H9 (cell line): ENCODE data around the gene CRACDL. TPM values are rescaled to one million over a fixed set of nuclear protein-coding genes. Genes with fewer than 3 reads are reported as not detected.

ENCODE experiments used
- DNase-seq: peaks from one replicate; pipeline ENCODE4 v3.0.0-alpha.2; 2017
- H2AFZ ChIP-seq: one replicate; pipeline ENCODE4 v1.6.1; 2013; ENCODE audit warnings: mild to moderate bottlenecking, low read length, control low read depth, moderate library complexity
- H2AK5ac ChIP-seq: 2 replicates; pipeline ENCODE4 v1.6.1; 2013; ENCODE audit warnings: low read length, control low read depth, mixed read lengths; ENCODE audit not compliant: insufficient read length
- H2BK120ac ChIP-seq: one replicate; pipeline ENCODE4 v1.6.1; 2013; ENCODE audit warnings: low read depth, mild to moderate bottlenecking, low read length, control low read depth, inconsistent platforms; ENCODE audit not compliant: poor library complexity, severe bottlenecking
- H2BK12ac ChIP-seq: 2 replicates; pipeline ENCODE4 v1.6.1; 2013; ENCODE audit warnings: low read length, control low read depth, mixed read lengths, low read depth; ENCODE audit not compliant: insufficient read length
- H2BK15ac ChIP-seq: 2 replicates; pipeline ENCODE4 v1.6.1; 2013; ENCODE audit warnings: low read depth, low read length, control low read depth
- H2BK20ac ChIP-seq: one replicate; pipeline ENCODE4 v1.6.1; 2013; ENCODE audit warnings: low read depth, mild to moderate bottlenecking, low read length, control low read depth, inconsistent platforms; ENCODE audit not compliant: poor library complexity, severe bottlenecking
- H2BK5ac ChIP-seq: 2 replicates; pipeline ENCODE4 v1.6.1; 2013; ENCODE audit warnings: low read length, control low read depth, mixed read lengths; ENCODE audit not compliant: insufficient read length
- H3K14ac ChIP-seq: 2 replicates; pipeline ENCODE4 v1.6.1; 2013; ENCODE audit warnings: low read length, control low read depth; ENCODE audit not compliant: insufficient read depth
- H3K18ac ChIP-seq: 2 replicates; pipeline ENCODE4 v1.6.1; 2013; ENCODE audit warnings: low read depth, mild to moderate bottlenecking, mixed read lengths, low read length, control low read depth; ENCODE audit not compliant: insufficient read length
- H3K23ac ChIP-seq: 2 replicates; pipeline ENCODE4 v1.6.1; 2013; ENCODE audit warnings: low read length, control low read depth, mixed read lengths, low read depth; ENCODE audit not compliant: insufficient read length
- H3K23me2 ChIP-seq: 2 replicates; pipeline ENCODE4 v1.6.1; 2013; ENCODE audit warnings: low read depth, mild to moderate bottlenecking, mixed read lengths, low read length, control low read depth; ENCODE audit not compliant: insufficient read length, poor library complexity, severe bottlenecking
- H3K27ac ChIP-seq: 2 replicates; pipeline ENCODE4 v1.5.1; 2013; ENCODE audit warnings: low read length, control low read depth, mixed read lengths, low read depth; ENCODE audit not compliant: insufficient read length
- H3K27me3 ChIP-seq: 2 replicates; pipeline ENCODE4 v1.6.1; 2013; ENCODE audit warnings: low read length, control low read depth, inconsistent platforms; ENCODE audit not compliant: insufficient read depth
- H3K4ac ChIP-seq: 2 replicates; pipeline ENCODE4 v1.6.1; 2013; ENCODE audit warnings: low read depth, mild to moderate bottlenecking, control low read depth, inconsistent platforms, low read length, moderate library complexity
- H3K4me1 ChIP-seq: 2 replicates; pipeline ENCODE4 v1.6.1; 2013; ENCODE audit warnings: low read length, control low read depth, inconsistent platforms; ENCODE audit not compliant: insufficient read depth
- H3K4me2 ChIP-seq: 2 replicates; pipeline ENCODE4 v1.6.1; 2013; ENCODE audit warnings: low read length, control low read depth, mixed read lengths; ENCODE audit not compliant: insufficient read length, insufficient read depth
- H3K56ac ChIP-seq: 2 replicates; pipeline ENCODE4 v1.6.1; 2013; ENCODE audit warnings: low read depth, mild to moderate bottlenecking, mixed read lengths, low read length, control low read depth; ENCODE audit not compliant: insufficient read length
- H3K79me1 ChIP-seq: 2 replicates; pipeline ENCODE4 v1.6.1; 2013; ENCODE audit warnings: low read depth, mild to moderate bottlenecking, moderate library complexity, low read length, control low read depth, inconsistent platforms; ENCODE audit not compliant: insufficient read depth, poor library complexity, severe bottlenecking
- H3K79me2 ChIP-seq: 2 replicates; pipeline ENCODE4 v1.6.1; 2013; ENCODE audit warnings: low read length, control low read depth, inconsistent platforms; ENCODE audit not compliant: insufficient read depth
- H3K9ac ChIP-seq: 2 replicates; pipeline ENCODE4 v1.6.1; 2013; ENCODE audit warnings: low read length, control low read depth, mixed read lengths; ENCODE audit not compliant: insufficient read length; ENCODE audit errors: extremely low read depth
- H3K9me3 ChIP-seq: one replicate; pipeline ENCODE4 v1.6.1; 2013; ENCODE audit warnings: low read depth, low read length, inconsistent platforms; ENCODE audit not compliant: control insufficient read depth
- H3T11ph ChIP-seq: one replicate; pipeline ENCODE4 v1.6.1; 2013; ENCODE audit warnings: mild to moderate bottlenecking, low read length, control low read depth, inconsistent platforms
- H4K20me1 ChIP-seq: one replicate; pipeline ENCODE4 v1.6.1; 2013; ENCODE audit not compliant: control insufficient read depth, insufficient read length, insufficient read depth
- H4K5ac ChIP-seq: 2 replicates; pipeline ENCODE4 v1.6.1; 2013; ENCODE audit warnings: low read depth, mild to moderate bottlenecking, mixed read lengths, low read length, control low read depth; ENCODE audit not compliant: insufficient read length
- H4K8ac ChIP-seq: replicated peaks from 2 replicates; pipeline ENCODE4 v1.6.1; 2013; ENCODE audit warnings: low read length, control low read depth, mixed read lengths, low read depth; ENCODE audit not compliant: insufficient read length
- H4K91ac ChIP-seq: 2 replicates; pipeline ENCODE4 v1.6.1; 2013; ENCODE audit warnings: low read depth, mild to moderate bottlenecking, moderate library complexity, mixed read lengths, low read length, control low read depth; ENCODE audit not compliant: insufficient read length
- H3K27ac Mint-ChIP-seq, 3 experiments: 2 replicates in 2 of 3; 3 replicates in 1 of 3; pipeline ENCODE4 v1.8.0; 2020 to 2021; ENCODE audit warnings: mixed read lengths in 3 of 3, mild to moderate bottlenecking in 1 of 3, moderate library complexity in 1 of 3
- H3K27me3 Mint-ChIP-seq: 2 replicates; pipeline ENCODE4 v1.8.0; 2021; ENCODE audit warnings: low read depth, mild to moderate bottlenecking, moderate library complexity, mixed read lengths
- H3K36me3 Mint-ChIP-seq, 3 experiments: 2 replicates in 2 of 3; 3 replicates in 1 of 3; pipeline ENCODE4 v1.8.0; 2020 to 2021; ENCODE audit warnings: low read depth in 3 of 3, mixed read lengths in 3 of 3; ENCODE audit not compliant: insufficient read depth in 1 of 3
- H3K4me1 Mint-ChIP-seq, 2 experiments: 2 replicates each; pipeline ENCODE4 v1.8.0; 2020; ENCODE audit warnings: mixed read lengths in 2 of 2
- H3K4me3 Mint-ChIP-seq, 2 experiments: 2 replicates in 1 of 2; 3 replicates in 1 of 2; pipeline ENCODE4 v1.8.0; 2020 to 2021; ENCODE audit warnings: mild to moderate bottlenecking in 2 of 2, mixed read lengths in 2 of 2, moderate library complexity in 1 of 2
- H3K9me3 Mint-ChIP-seq, 2 experiments: 2 replicates in 1 of 2; 3 replicates in 1 of 2; pipeline ENCODE4 v1.8.0; 2020; ENCODE audit warnings: mild to moderate bottlenecking in 2 of 2, mixed read lengths in 2 of 2, moderate library complexity in 1 of 2
- WGBS: extraction: QIAGEN DNeasy Blood & Tissue Kit; methylation state at CpG from one replicate; pipeline ENCODE4 v1.1.7; 2013; ENCODE audit warnings: missing lambda C conversion rate, low lambda C conversion rate, mixed read lengths; ENCODE audit not compliant: insufficient read length; ENCODE audit errors: extremely low coverage; 5-methylcytosine and 5-hydroxymethylcytosine counted together
- total RNA-seq: library from RNA; stranded (reverse); gene quantifications from 2 replicates; pipeline ENCODE4 v1.2.1, GENCODE V29; 2021
- TF ChIP-seq, protein P1 (sequence below): fragments of 200-600 bp; sonication (generic); conservative IDR thresholded peaks from 3 replicates; pipeline ENCODE4 v1.8.0; 2021; ENCODE audit warnings: antibody characterized with exemption, mild to moderate bottlenecking

The CRACDL gene
- total RNA-seq, 1 experiment from 2014 or later = 0.48 TPM

DNA sequence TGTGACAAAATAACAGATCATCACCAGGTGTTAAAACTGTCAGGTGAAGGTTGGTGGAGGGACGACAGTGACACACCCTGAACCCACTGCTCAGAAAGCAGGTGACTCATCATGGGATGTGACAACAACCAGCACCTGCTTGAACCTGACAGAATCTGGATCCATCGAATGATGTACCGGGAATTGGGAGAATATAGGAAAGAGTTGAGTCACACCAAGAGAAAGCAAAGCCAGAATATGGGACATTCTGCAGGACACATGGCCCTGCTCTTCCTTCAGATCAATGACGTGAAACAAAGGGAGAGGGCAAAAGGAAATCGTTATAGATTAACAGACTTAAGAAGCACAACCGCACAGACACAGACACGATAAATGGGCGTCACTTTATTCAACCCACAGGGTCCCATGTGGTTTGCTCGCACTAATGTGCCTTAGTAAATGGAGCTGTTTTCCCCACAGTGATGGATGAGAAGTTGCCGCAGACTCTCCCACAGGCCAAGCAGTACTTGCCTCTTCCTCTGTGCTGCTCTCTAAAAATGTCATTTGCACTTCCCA, 100.1 kb downstream of the CRACDL start:
- Histone ChIP-seq H3K23ac (no peak overlapping the region), H4K20me1 (no peaks in the 10 kb centered on the region), H3K79me2 (no peaks in the 10 kb centered on the region), H2BK15ac (no peak overlapping the region), H3K4me2 (no peak overlapping the region), H2BK12ac (no peak overlapping the region), H2BK20ac (no peak overlapping the region), H3K79me1 (no peaks in the 10 kb centered on the region), H3K23me2 (no peaks in the 10 kb centered on the region), H3K4ac (no peak overlapping the region), H3K14ac (no peak overlapping the region), H4K91ac (no peak overlapping the region), H3K4me1 (no peaks in the 10 kb centered on the region), H3K27me3 (no peaks in the 10 kb centered on the region), H3K27ac (no peak overlapping the region), H4K5ac (no peak overlapping the region), H4K8ac (no peak overlapping the region), H3K9ac (no peak overlapping the region), H2BK120ac (no peak overlapping the region), H3T11ph (no peak overlapping the region), H3K56ac (no peak overlapping the region), H2AK5ac (no peak overlapping the region), H2BK5ac (no peak overlapping the region), H2AFZ (no peak overlapping the region), H3K9me3 (no peaks in the 10 kb centered on the region), H3K18ac (no peak overlapping the region)
- TF ChIP-seq, protein P1, sequence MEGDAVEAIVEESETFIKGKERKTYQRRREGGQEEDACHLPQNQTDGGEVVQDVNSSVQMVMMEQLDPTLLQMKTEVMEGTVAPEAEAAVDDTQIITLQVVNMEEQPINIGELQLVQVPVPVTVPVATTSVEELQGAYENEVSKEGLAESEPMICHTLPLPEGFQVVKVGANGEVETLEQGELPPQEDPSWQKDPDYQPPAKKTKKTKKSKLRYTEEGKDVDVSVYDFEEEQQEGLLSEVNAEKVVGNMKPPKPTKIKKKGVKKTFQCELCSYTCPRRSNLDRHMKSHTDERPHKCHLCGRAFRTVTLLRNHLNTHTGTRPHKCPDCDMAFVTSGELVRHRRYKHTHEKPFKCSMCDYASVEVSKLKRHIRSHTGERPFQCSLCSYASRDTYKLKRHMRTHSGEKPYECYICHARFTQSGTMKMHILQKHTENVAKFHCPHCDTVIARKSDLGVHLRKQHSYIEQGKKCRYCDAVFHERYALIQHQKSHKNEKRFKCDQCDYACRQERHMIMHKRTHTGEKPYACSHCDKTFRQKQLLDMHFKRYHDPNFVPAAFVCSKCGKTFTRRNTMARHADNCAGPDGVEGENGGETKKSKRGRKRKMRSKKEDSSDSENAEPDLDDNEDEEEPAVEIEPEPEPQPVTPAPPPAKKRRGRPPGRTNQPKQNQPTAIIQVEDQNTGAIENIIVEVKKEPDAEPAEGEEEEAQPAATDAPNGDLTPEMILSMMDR = no peak
- no peak for DNase-seq
- H3K27me3 Mint-ChIP-seq = peaks cover 1% of the 10 kb centered on the region
- H3K36me3 Mint-ChIP-seq = no peaks in the 10 kb centered on the region
- WGBS = no CpG with 5 or more reads among the region's 10 CpGs
- no peak overlapping the region for H3K4me3 Mint-ChIP-seq
- H3K27ac Mint-ChIP-seq = no peak overlapping the region
- H3K9me3 Mint-ChIP-seq = no peaks in the 10 kb centered on the region
- H3K4me1 Mint-ChIP-seq = 0 out of 4 replicates have a peak, but pooled peaks cover 0 to 3% of the 10 kb centered on the region in 2 experiments
